GM12873 (cell line): ENCODE measurements around the gene STK11.

Experiments
- CTCF ChIP-seq: IDR thresholded peaks from 2 replicates; pipeline ENCODE4 v1.5.1; 2012; ENCODE audit warnings: low read depth, mild to moderate bottlenecking, moderate library complexity, low read length, control low read depth; ENCODE audit not compliant: insufficient read depth; ENCODE audit errors: missing control alignments

Gene STK11

GRCh38 chr19:1159864-1160595 is 45.5 kb upstream of the STK11 start:
- no peak for TF ChIP-seq CTCF

- TF ChIP-seq CTCF: no peak
These were observed 43.9 kb upstream of the STK11 start for GRCh38 chr19:1161716-1162115.

GRCh38 chr19:1162404-1163282 is 42.9 kb upstream of the STK11 start:
- TF ChIP-seq CTCF: no peak

GRCh38 chr19:1163283-1163933 is 42.2 kb upstream of the STK11 start:
- no peak for TF ChIP-seq CTCF

- no peak for TF ChIP-seq CTCF
These were observed 41.5 kb upstream of the STK11 start for GRCh38 chr19:1163934-1164683.

- TF ChIP-seq CTCF: no peak
These were observed 40.7 kb upstream of the STK11 start for GRCh38 chr19:1164684-1165531.
